ENCODE measurements around the gene ZNF423. TPM values are rescaled to one million over a fixed set of nuclear protein-coding genes. Genes with fewer than 3 reads are reported as not detected.
A peak's percentile ranks its signal among the peaks of the same experiment; 100 is the strongest.

Gene ZNF423
- polyA plus RNA-seq, 4 donors = 0.54 to 10.3 (median 2.9) TPM; not detected in 1

GRCh38 chr16:49855280-49855821 lies 561 bp downstream of the ZNF423 start:
- Histone ChIP-seq H3K4me1 (ENCODE audit: control insufficient read depth in 3 of 3, insufficient read depth in 2 of 3, low read depth in 1 of 3, low read length in 2 of 3) (peaks cover 0 to 28% (median 12%) of the 10 kb centered on the region in 3 donors), H3K27me3 (ENCODE audit: control insufficient read depth in 3 of 3, insufficient read depth in 3 of 3, low read length in 3 of 3) (peaks cover 0 to 18% (median 0%) of the 10 kb centered on the region in 3 donors), H3K27ac (ENCODE audit: low read depth in 1 of 3, low read length in 2 of 3) (peak overlapping the region in 2 of 3 donors; percentile 83 to 91), H3K9me3 (ENCODE audit: control insufficient read depth in 2 of 2, insufficient read depth in 1 of 2, low read depth in 1 of 2, low read length in 1 of 2) (no peaks in the 10 kb centered on the region), H3K4me3 (ENCODE audit: low read depth in 1 of 3, low read length in 3 of 3) (peak overlapping the region; percentile 63 to 71 (median 67)), H3K36me3 (ENCODE audit: control insufficient read depth in 3 of 3, insufficient read depth in 2 of 3, low read depth in 1 of 3, low read length in 3 of 3) (no peaks in the 10 kb centered on the region)
- peak; percentile 76 to 95 for DNase-seq
- 0 to 1% (median 1%) methylated on average over 28 to 75 of the region's 75 CpGs for WGBS, 3 donors
- FAIRE-seq = no peak

- FAIRE-seq (no peak), DNase-seq (peak in 1 of 2 donors; percentile 79)
- no peaks in the 10 kb centered on the region for H3K9me3 ChIP-seq (ENCODE audit: control insufficient read depth in 2 of 2, insufficient read depth in 1 of 2, low read depth in 1 of 2, low read length in 1 of 2)
- H3K36me3 ChIP-seq (ENCODE audit: control insufficient read depth in 3 of 3, insufficient read depth in 2 of 3, low read depth in 1 of 3, low read length in 3 of 3) = no peaks in the 10 kb centered on the region
- H3K27ac ChIP-seq (ENCODE audit: low read depth in 1 of 3, low read length in 2 of 3) = peak overlapping the region in 2 of 3 donors; percentile 75 to 85
- peaks cover 0 to 18% (median 0%) of the 10 kb centered on the region in 3 donors for H3K27me3 ChIP-seq (ENCODE audit: control insufficient read depth in 3 of 3, insufficient read depth in 3 of 3, low read length in 3 of 3)
- H3K4me3 ChIP-seq (ENCODE audit: low read depth in 1 of 3, low read length in 3 of 3) = peak overlapping the region; percentile 63 to 71 (median 67)
- peaks cover 0 to 28% (median 12%) of the 10 kb centered on the region in 3 donors for H3K4me1 ChIP-seq (ENCODE audit: control insufficient read depth in 3 of 3, insufficient read depth in 2 of 3, low read depth in 1 of 3, low read length in 2 of 3)
- WGBS, 3 donors = 1 to 4% (median 1%) methylated on average over 18 to 45 of the region's 45 CpGs
Measured at GRCh38 chr16:49854796-49855203, 1.1 kb downstream of the ZNF423 start.

- no peaks in the 10 kb centered on the region for H3K9me3 ChIP-seq (ENCODE audit: control insufficient read depth in 2 of 2, insufficient read depth in 1 of 2, low read depth in 1 of 2, low read length in 1 of 2)
- no peaks in the 10 kb centered on the region for H3K36me3 ChIP-seq (ENCODE audit: control insufficient read depth in 3 of 3, insufficient read depth in 2 of 3, low read depth in 1 of 3, low read length in 3 of 3)
- peak overlapping the region in 2 of 3 donors; percentile 75 to 85 for H3K27ac ChIP-seq (ENCODE audit: low read depth in 1 of 3, low read length in 2 of 3)
- peaks cover 0 to 18% (median 0%) of the 10 kb centered on the region in 3 donors for H3K27me3 ChIP-seq (ENCODE audit: control insufficient read depth in 3 of 3, insufficient read depth in 3 of 3, low read length in 3 of 3)
- H3K4me1 ChIP-seq (ENCODE audit: control insufficient read depth in 3 of 3, insufficient read depth in 2 of 3, low read depth in 1 of 3, low read length in 2 of 3) = peaks cover 0 to 24% (median 12%) of the 10 kb centered on the region in 3 donors
- WGBS, 3 donors = 11 to 21% (median 19%) methylated on average over 31 to 33 of the region's 33 CpGs
- DNase-seq (peak; percentile 13 to 74), FAIRE-seq (no peak)
- H3K4me3 ChIP-seq (ENCODE audit: low read depth in 1 of 3, low read length in 3 of 3) = peak overlapping the region; percentile 63 to 71 (median 67)
Measured at GRCh38 chr16:49854188-49854795, 1.6 kb downstream of the ZNF423 start.

GRCh38 chr16:49852279-49852678 lies 3.6 kb downstream of the ZNF423 start:
- 15 to 56% (median 44%) methylated on average over 5 of the region's 5 CpGs for WGBS, 3 donors
- peaks cover 0 to 23% (median 12%) of the 10 kb centered on the region in 3 donors for H3K4me1 ChIP-seq (ENCODE audit: control insufficient read depth in 3 of 3, insufficient read depth in 2 of 3, low read depth in 1 of 3, low read length in 2 of 3)
- peaks cover 0 to 11% (median 0%) of the 10 kb centered on the region in 3 donors for H3K36me3 ChIP-seq (ENCODE audit: control insufficient read depth in 3 of 3, insufficient read depth in 2 of 3, low read depth in 1 of 3, low read length in 3 of 3)
- FAIRE-seq (no peak), DNase-seq (no peak)
- peaks cover 0 to 11% (median 0%) of the 10 kb centered on the region in 3 donors for H3K27me3 ChIP-seq (ENCODE audit: control insufficient read depth in 3 of 3, insufficient read depth in 3 of 3, low read length in 3 of 3)
- no peak overlapping the region for H3K27ac ChIP-seq (ENCODE audit: low read depth in 1 of 3, low read length in 2 of 3)
- H3K9me3 ChIP-seq (ENCODE audit: control insufficient read depth in 2 of 2, insufficient read depth in 1 of 2, low read depth in 1 of 2, low read length in 1 of 2) = no peaks in the 10 kb centered on the region
- H3K4me3 ChIP-seq (ENCODE audit: low read depth in 1 of 3, low read length in 3 of 3) = no peak overlapping the region

- Histone ChIP-seq H3K27ac (ENCODE audit: low read depth in 1 of 3, low read length in 2 of 3) (no peak overlapping the region), H3K4me1 (ENCODE audit: control insufficient read depth in 3 of 3, insufficient read depth in 2 of 3, low read depth in 1 of 3, low read length in 2 of 3) (peaks cover 0 to 23% (median 12%) of the 10 kb centered on the region in 3 donors)
- no peak for FAIRE-seq
Measured at GRCh38 chr16:49851468-49851787, 4.5 kb downstream of the ZNF423 start.

GRCh38 chr16:49850558-49851467 lies 5.1 kb downstream of the ZNF423 start:
- Histone ChIP-seq H3K36me3 (ENCODE audit: control insufficient read depth in 3 of 3, insufficient read depth in 2 of 3, low read depth in 1 of 3, low read length in 3 of 3) (peaks cover 0 to 18% (median 0%) of the 10 kb centered on the region in 3 donors), H3K4me3 (ENCODE audit: low read depth in 1 of 3, low read length in 3 of 3) (no peak overlapping the region), H3K9me3 (ENCODE audit: control insufficient read depth in 2 of 2, insufficient read depth in 1 of 2, low read depth in 1 of 2, low read length in 1 of 2) (no peaks in the 10 kb centered on the region), H3K27ac (ENCODE audit: low read depth in 1 of 3, low read length in 2 of 3) (no peak overlapping the region), H3K27me3 (ENCODE audit: control insufficient read depth in 3 of 3, insufficient read depth in 3 of 3, low read length in 3 of 3) (peaks cover 0 to 11% (median 0%) of the 10 kb centered on the region in 3 donors), H3K4me1 (ENCODE audit: control insufficient read depth in 3 of 3, insufficient read depth in 2 of 3, low read depth in 1 of 3, low read length in 2 of 3) (peaks cover 0 to 23% (median 9%) of the 10 kb centered on the region in 3 donors)
- FAIRE-seq = no peak
- 54 to 63% (median 57%) methylated on average over 13 of the region's 13 CpGs for WGBS, 3 donors
- DNase-seq = no peak

More at GRCh38 chr16:49851468-49851787, 4.5 kb downstream of the ZNF423 start:
- Histone ChIP-seq H3K27me3 (ENCODE audit: control insufficient read depth in 3 of 3, insufficient read depth in 3 of 3, low read length in 3 of 3) (peaks cover 0 to 11% (median 0%) of the 10 kb centered on the region in 3 donors), H3K36me3 (ENCODE audit: control insufficient read depth in 3 of 3, insufficient read depth in 2 of 3, low read depth in 1 of 3, low read length in 3 of 3) (peaks cover 0 to 17% (median 0%) of the 10 kb centered on the region in 3 donors), H3K9me3 (ENCODE audit: control insufficient read depth in 2 of 2, insufficient read depth in 1 of 2, low read depth in 1 of 2, low read length in 1 of 2) (no peaks in the 10 kb centered on the region), H3K4me3 (ENCODE audit: low read depth in 1 of 3, low read length in 3 of 3) (no peak overlapping the region)
- DNase-seq = peak in 1 of 2 donors; percentile 48
- WGBS, 3 donors = 12 to 28% (median 22%) methylated on average over 5 of the region's 5 CpGs

GRCh38 chr16:49849754-49850108 lies 6.2 kb downstream of the ZNF423 start:
- no peak for DNase-seq
- Histone ChIP-seq H3K27ac (ENCODE audit: low read depth in 1 of 3, low read length in 2 of 3) (no peak overlapping the region), H3K36me3 (ENCODE audit: control insufficient read depth in 3 of 3, insufficient read depth in 2 of 3, low read depth in 1 of 3, low read length in 3 of 3) (peaks cover 0 to 18% (median 0%) of the 10 kb centered on the region in 3 donors), H3K27me3 (ENCODE audit: control insufficient read depth in 3 of 3, insufficient read depth in 3 of 3, low read length in 3 of 3) (peaks cover 0 to 8% (median 0%) of the 10 kb centered on the region in 3 donors), H3K4me1 (ENCODE audit: control insufficient read depth in 3 of 3, insufficient read depth in 2 of 3, low read depth in 1 of 3, low read length in 2 of 3) (peaks cover 0 to 23% (median 9%) of the 10 kb centered on the region in 3 donors), H3K9me3 (ENCODE audit: control insufficient read depth in 2 of 2, insufficient read depth in 1 of 2, low read depth in 1 of 2, low read length in 1 of 2) (no peaks in the 10 kb centered on the region), H3K4me3 (ENCODE audit: low read depth in 1 of 3, low read length in 3 of 3) (no peak overlapping the region)
- WGBS, 3 donors = 85 to 92% (median 88%) methylated on average over 8 of the region's 8 CpGs
- no peak for FAIRE-seq

Data from small intestine (tissue), 7 donors.